ENCODE data around the gene SPEN. TPM values are rescaled to one million over a fixed set of nuclear protein-coding genes. Genes with fewer than 3 reads are reported as not detected.

The SPEN gene
- total RNA-seq, 1 experiment from 2014 or later = 70.3 TPM

DNA sequence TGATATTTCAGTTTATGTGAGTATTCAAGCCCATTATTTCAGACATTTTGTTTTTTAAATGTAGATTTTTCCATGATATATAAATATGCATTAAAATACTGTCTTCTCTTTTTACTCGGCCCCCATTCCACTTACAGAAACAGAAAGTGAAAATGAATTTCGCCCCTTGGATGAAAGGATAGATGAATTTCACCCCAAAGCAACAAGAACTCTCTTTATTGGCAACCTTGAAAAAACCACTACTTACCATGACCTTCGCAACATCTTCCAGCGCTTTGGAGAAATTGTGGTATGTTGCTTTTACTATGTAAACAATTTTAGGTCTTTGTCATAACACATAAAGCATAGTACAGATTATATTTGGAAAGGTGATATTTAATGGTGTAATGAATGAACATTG is 68.5 kb downstream of the SPEN start:
- no peaks in the 10 kb centered on the region for H3K9me3 ChIP-seq (ENCODE audit: low read depth, low read length, poor library complexity, severe bottlenecking)
- ChIA-PET CTCF (no interaction called here), POLR2A (ENCODE audit: low non-redundant PET) (interaction anchor here (0.5 kb wide), 1 partner anchor 94 kb away, joined by 3 read pairs; no protein-coding TSS in a partner anchor)
- H3K27ac ChIP-seq (ENCODE audit: low read depth, low read length, poor library complexity, severe bottlenecking) = peak overlapping the region; percentile 61
- intact Hi-C loops (cut with micrococcal nuclease; ENCODE audit: unreplicated experiment) = no loop called here
- H3K27me3 ChIP-seq (replicated peaks; ENCODE audit: insufficient read depth, low read depth, low read length, poor library complexity) = no peaks in the 10 kb centered on the region
- no peak for TF ChIP-seq CTCF (conservative IDR thresholded peaks at IDR 0.05; ENCODE audit: low read depth, low read length)
- no peak for TF ChIP-seq EZH2 (IDR thresholded peaks at IDR 0.05; ENCODE audit: borderline replicate concordance, low read depth, low read length, poor library complexity, severe bottlenecking)
- DNase-seq (ENCODE audit: low spot score) = no peak
- H3K4me3 ChIP-seq (ENCODE audit: low read depth, low read length, poor library complexity, severe bottlenecking) = no peak overlapping the region
- no TSS peak for BruUV-seq (replicated peaks)
- peaks cover 38% of the 10 kb centered on the region for H3K4me1 ChIP-seq (ENCODE audit: insufficient read depth, low read length, poor library complexity, severe bottlenecking)
- H3K36me3 ChIP-seq (ENCODE audit: insufficient read depth, low read length, poor library complexity, severe bottlenecking) = peaks cover 41% of the 10 kb centered on the region

- BruUV-seq (replicated peaks) = no TSS peak
- CTCF ChIA-PET = no interaction called here
- intact Hi-C loops (cut with micrococcal nuclease; ENCODE audit: unreplicated experiment) = no loop called here
- no peak for DNase-seq (ENCODE audit: low spot score)
- Histone ChIP-seq H3K27ac (ENCODE audit: low read depth, low read length, poor library complexity, severe bottlenecking) (peak overlapping the region; percentile 61), H3K9me3 (ENCODE audit: low read depth, low read length, poor library complexity, severe bottlenecking) (no peaks in the 10 kb centered on the region), H3K4me1 (ENCODE audit: insufficient read depth, low read length, poor library complexity, severe bottlenecking) (peaks cover 38% of the 10 kb centered on the region), H3K36me3 (ENCODE audit: insufficient read depth, low read length, poor library complexity, severe bottlenecking) (peaks cover 41% of the 10 kb centered on the region), H3K27me3 (replicated peaks; ENCODE audit: insufficient read depth, low read depth, low read length, poor library complexity) (no peaks in the 10 kb centered on the region), H3K4me3 (ENCODE audit: low read depth, low read length, poor library complexity, severe bottlenecking) (no peak overlapping the region)
- TF ChIP-seq CTCF (conservative IDR thresholded peaks at IDR 0.05; ENCODE audit: low read depth, low read length) (no peak), EZH2 (IDR thresholded peaks at IDR 0.05; ENCODE audit: borderline replicate concordance, low read depth, low read length, poor library complexity, severe bottlenecking) (no peak)
- POLR2A ChIA-PET (ENCODE audit: low non-redundant PET) = interaction anchor here (0.5 to 0.6 kb wide), 2 partner anchors 67 to 95 kb away, joined by 3 read pairs; no protein-coding TSS in a partner anchor
Observed at GRCh38 chr1:15916417-15916816, 68.9 kb downstream of the SPEN start.

DNA sequence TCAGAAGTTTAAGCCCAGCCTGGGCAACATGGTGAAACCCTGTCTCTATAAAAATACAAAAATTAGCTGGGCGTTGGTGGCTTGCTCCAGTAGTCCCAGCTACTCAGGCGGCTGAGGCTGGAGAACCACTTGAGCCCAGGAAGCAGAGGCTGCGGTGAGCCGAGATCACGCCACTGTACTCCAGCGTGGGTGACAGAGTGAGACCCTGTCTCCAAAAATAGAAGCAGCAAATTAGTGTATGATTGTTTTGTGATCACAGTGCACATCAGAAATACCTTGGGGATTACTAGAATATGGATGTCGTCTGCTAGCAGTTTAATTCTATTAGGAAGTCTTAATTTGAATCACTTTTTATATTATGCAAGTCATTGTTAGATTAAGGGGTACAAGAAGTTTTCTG is 69.4 kb downstream of the SPEN start:
- intact Hi-C loops (cut with micrococcal nuclease; ENCODE audit: unreplicated experiment) = no loop called here
- no TSS peak for BruUV-seq (replicated peaks)
- peak overlapping the region; percentile 61 for H3K27ac ChIP-seq (ENCODE audit: low read depth, low read length, poor library complexity, severe bottlenecking)
- POLR2A ChIA-PET (ENCODE audit: low non-redundant PET) = interaction anchor here (0.6 kb wide), 2 partner anchors 68 kb away, joined by 3 to 4 read pairs; no protein-coding TSS in a partner anchor
- peak; percentile 27 for DNase-seq (ENCODE audit: low spot score)
- CTCF ChIA-PET = no interaction called here
- no peak overlapping the region for H3K4me3 ChIP-seq (ENCODE audit: low read depth, low read length, poor library complexity, severe bottlenecking)
- TF ChIP-seq EZH2 (IDR thresholded peaks at IDR 0.05; ENCODE audit: borderline replicate concordance, low read depth, low read length, poor library complexity, severe bottlenecking) (no peak), CTCF (conservative IDR thresholded peaks at IDR 0.05; ENCODE audit: low read depth, low read length) (no peak)
- H3K4me1 ChIP-seq (ENCODE audit: insufficient read depth, low read length, poor library complexity, severe bottlenecking) = peaks cover 38% of the 10 kb centered on the region
- H3K27me3 ChIP-seq (replicated peaks; ENCODE audit: insufficient read depth, low read depth, low read length, poor library complexity) = no peaks in the 10 kb centered on the region
- H3K36me3 ChIP-seq (ENCODE audit: insufficient read depth, low read length, poor library complexity, severe bottlenecking) = peaks cover 45% of the 10 kb centered on the region
- no peaks in the 10 kb centered on the region for H3K9me3 ChIP-seq (ENCODE audit: low read depth, low read length, poor library complexity, severe bottlenecking)
